Panc1 (cell line): ENCODE measurements around the gene BARX2. TPM values are rescaled to one million over a fixed set of nuclear protein-coding genes. Genes with fewer than 3 reads are reported as not detected.

ENCODE experiments used
- ATAC-seq: fragments of 200-7000 bp; cut with Tn5 transposase; 2 replicates; pipeline ENCODE4 v1.9.1; 2020; ENCODE audit warnings: mild to moderate bottlenecking, moderate library complexity
- BruUV-seq: library from RNA; stranded (reverse); fragments of 400-500 nt; replicated peaks from 2 replicates; lab custom pipeline; 2021; lab: Mats Ljungman, UMichigan
- CTCF ChIA-PET: fragments of 300-600 bp; sonication (Branson Sonifier 250); formaldehyde crosslinking; loops from one replicate; lab custom pipeline; 2022; ENCODE audit warnings: antibody characterized with exemption; lab: Charles Lee
- POLR2A ChIA-PET: fragments of 300-600 bp; sonication (Branson Sonifier 250); formaldehyde crosslinking; loops from one replicate; lab custom pipeline; 2022; ENCODE audit warnings: antibody characterized with exemption; lab: Charles Lee
- DNase-seq: peaks from one replicate; pipeline ENCODE4 v3.0.0-alpha.2; 2010; ENCODE audit warnings: low read depth, low spot score
- H3K27ac ChIP-seq: 2 replicates; pipeline ENCODE4 v1.5.1; 2011; ENCODE audit warnings: mild to moderate bottlenecking, low read length, inconsistent platforms
- H3K27me3 ChIP-seq: fragments of 200-500 bp; sonication (Bioruptor generic); 2 replicates; pipeline ENCODE4 v1.6.0; 2014; ENCODE audit warnings: low read length, inconsistent platforms; ENCODE audit not compliant: control insufficient read depth, insufficient read depth
- H3K36me3 ChIP-seq: fragments of 200-500 bp; sonication (Bioruptor generic); 2 replicates; pipeline ENCODE4 v1.5.1; 2014; ENCODE audit warnings: inconsistent platforms, mild to moderate bottlenecking, low read length, moderate library complexity; ENCODE audit not compliant: control insufficient read depth, insufficient read depth
- H3K4me1 ChIP-seq: 2 replicates; pipeline ENCODE4 v1.5.1; 2011; ENCODE audit warnings: inconsistent platforms, mild to moderate bottlenecking, low read length, moderate library complexity; ENCODE audit not compliant: control insufficient read depth, insufficient read depth
- H3K4me3 ChIP-seq, 2 experiments: 2 replicates each; pipeline ENCODE4 v1.5.1; 2011 to 2012; ENCODE audit warnings: low read depth in 2 of 2, low read length in 2 of 2, mild to moderate bottlenecking in 2 of 2, inconsistent platforms in 1 of 2, moderate library complexity in 1 of 2
- H3K9me3 ChIP-seq: fragments of 200-500 bp; sonication (Bioruptor generic); 2 replicates; pipeline ENCODE4 v1.5.1; 2014; ENCODE audit warnings: low read depth, mild to moderate bottlenecking, inconsistent platforms, low read length, moderate library complexity; ENCODE audit not compliant: control insufficient read depth, insufficient read depth
- POLR2AphosphoS5 ChIP-seq: IDR thresholded peaks from 2 replicates; pipeline ENCODE4 v1.6.1; 2012; ENCODE audit warnings: mild to moderate bottlenecking, low read depth, low read length, moderate library complexity
- SIN3A ChIP-seq: IDR thresholded peaks from 2 replicates; pipeline ENCODE4 v1.6.1; 2012; ENCODE audit warnings: low read depth, mild to moderate bottlenecking, low read length, moderate library complexity, borderline replicate concordance; ENCODE audit not compliant: insufficient read depth
- TCF7L2 ChIP-seq: IDR thresholded peaks from 2 replicates; pipeline ENCODE4 v1.6.1; 2011; ENCODE audit warnings: mild to moderate bottlenecking, low read depth, low read length, inconsistent platforms
- in situ Hi-C: cut with HindIII; loops from 2 replicates; pipeline ENCODE4 v1.10.0; 2016; ENCODE audit warnings: low sequenced_read_pairs, low pct_unique_long_range_greater_than_20kb
- intact Hi-C: fragments of 100-400 bp; cut with micrococcal nuclease; formaldehyde crosslinking; loops from one replicate; pipeline ENCODE4 v1.10.0; 2022; ENCODE audit not compliant: unreplicated experiment
- total RNA-seq: library from RNA; stranded (reverse); gene quantifications from one replicate; pipeline ENCODE4 v1.2.1, GENCODE V29; 2021; ENCODE audit not compliant: unreplicated experiment
- TF ChIP-seq, protein P1 (sequence below): fragments of 450-650 bp; IDR thresholded peaks from 2 replicates; pipeline ENCODE4 v1.5.1; 2017; ENCODE audit warnings: mild to moderate bottlenecking
- TF ChIP-seq, protein P2 (sequence below), 2 experiments: IDR thresholded peaks; 2 replicates each; pipeline ENCODE4 v1.6.1; 2011 to 2012; ENCODE audit warnings: low read depth in 2 of 2, control low read depth in 1 of 2, low read length in 1 of 2, mild to moderate bottlenecking in 1 of 2, moderate library complexity in 1 of 2; ENCODE audit not compliant: insufficient read depth in 1 of 2

BARX2 gene
- total RNA-seq, 1 experiment from 2014 or later: 3.9 TPM

DNA sequence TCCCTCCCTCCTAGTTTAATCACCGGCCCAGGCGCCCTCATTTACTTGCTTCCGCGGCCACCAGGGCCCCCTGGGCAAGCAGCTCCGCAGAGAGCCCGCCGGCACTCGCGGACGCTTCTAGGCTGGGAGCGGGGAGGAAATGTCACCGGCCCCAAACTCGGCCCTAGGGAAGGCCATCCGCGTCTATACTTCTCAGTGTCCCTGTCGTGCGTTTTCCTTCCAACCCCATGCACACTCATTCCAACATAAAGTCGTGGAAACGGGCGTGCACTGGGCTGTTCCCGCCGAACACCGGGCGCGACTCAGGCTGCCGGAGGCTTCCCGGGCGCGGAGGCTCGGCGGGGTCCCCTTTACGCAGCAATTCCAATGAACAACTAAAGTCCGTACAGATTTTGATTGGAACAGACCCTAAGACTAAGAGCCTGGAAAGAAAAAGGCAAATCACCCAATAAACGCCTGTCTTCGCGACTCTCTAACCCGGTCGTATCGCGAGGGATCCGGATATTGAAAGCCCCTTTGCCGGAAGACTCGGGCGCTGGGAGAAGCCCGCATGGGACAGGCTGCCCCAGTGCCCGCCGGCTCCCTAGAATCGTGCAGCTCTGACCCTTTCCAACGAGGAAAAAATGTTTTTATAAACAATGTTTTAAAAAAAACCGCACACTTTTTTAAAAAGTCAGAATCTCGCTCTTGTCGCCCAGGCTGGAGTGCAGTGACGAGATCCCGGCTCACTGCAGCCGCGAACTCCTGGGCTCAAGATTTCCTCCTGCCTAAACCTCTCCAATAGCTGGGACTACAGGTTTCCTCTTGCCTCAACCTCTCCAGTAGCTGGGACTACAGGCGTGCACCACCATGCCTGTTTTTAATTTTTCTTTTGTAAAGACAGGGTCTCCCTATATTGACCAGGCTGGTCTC, 1.3 kb upstream of the BARX2 start:
- H3K4me3 ChIP-seq: peak overlapping the region; percentile 51 to 54
- no peaks in the 10 kb centered on the region for H3K36me3 ChIP-seq
- in situ Hi-C loops (no loop called here), intact Hi-C loops (no loop called here)
- H3K27me3 ChIP-seq: peaks cover 40% of the 10 kb centered on the region
- TF ChIP-seq TCF7L2: 0 out of 2 replicates have a peak, but pooled peaks have one; percentile 32
- TF ChIP-seq, protein P1, sequence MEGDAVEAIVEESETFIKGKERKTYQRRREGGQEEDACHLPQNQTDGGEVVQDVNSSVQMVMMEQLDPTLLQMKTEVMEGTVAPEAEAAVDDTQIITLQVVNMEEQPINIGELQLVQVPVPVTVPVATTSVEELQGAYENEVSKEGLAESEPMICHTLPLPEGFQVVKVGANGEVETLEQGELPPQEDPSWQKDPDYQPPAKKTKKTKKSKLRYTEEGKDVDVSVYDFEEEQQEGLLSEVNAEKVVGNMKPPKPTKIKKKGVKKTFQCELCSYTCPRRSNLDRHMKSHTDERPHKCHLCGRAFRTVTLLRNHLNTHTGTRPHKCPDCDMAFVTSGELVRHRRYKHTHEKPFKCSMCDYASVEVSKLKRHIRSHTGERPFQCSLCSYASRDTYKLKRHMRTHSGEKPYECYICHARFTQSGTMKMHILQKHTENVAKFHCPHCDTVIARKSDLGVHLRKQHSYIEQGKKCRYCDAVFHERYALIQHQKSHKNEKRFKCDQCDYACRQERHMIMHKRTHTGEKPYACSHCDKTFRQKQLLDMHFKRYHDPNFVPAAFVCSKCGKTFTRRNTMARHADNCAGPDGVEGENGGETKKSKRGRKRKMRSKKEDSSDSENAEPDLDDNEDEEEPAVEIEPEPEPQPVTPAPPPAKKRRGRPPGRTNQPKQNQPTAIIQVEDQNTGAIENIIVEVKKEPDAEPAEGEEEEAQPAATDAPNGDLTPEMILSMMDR: no peak
- H3K4me1 ChIP-seq: peaks cover 14% of the 10 kb centered on the region
- DNase-seq: no peak
- no TSS peak for BruUV-seq
- CTCF ChIA-PET: interaction anchor here (0.9 to 3.1 kb wide), 2 partner anchors 49 to 376 kb away, joined by 4 to 11 read pairs; no protein-coding TSS in a partner anchor
- POLR2A ChIA-PET: no interaction called here
- H3K9me3 ChIP-seq: no peaks in the 10 kb centered on the region
- ATAC-seq: peak; percentile 27
- H3K27ac ChIP-seq: peak overlapping the region; percentile 1; the same call in 1 of the 2 replicates

DNA sequence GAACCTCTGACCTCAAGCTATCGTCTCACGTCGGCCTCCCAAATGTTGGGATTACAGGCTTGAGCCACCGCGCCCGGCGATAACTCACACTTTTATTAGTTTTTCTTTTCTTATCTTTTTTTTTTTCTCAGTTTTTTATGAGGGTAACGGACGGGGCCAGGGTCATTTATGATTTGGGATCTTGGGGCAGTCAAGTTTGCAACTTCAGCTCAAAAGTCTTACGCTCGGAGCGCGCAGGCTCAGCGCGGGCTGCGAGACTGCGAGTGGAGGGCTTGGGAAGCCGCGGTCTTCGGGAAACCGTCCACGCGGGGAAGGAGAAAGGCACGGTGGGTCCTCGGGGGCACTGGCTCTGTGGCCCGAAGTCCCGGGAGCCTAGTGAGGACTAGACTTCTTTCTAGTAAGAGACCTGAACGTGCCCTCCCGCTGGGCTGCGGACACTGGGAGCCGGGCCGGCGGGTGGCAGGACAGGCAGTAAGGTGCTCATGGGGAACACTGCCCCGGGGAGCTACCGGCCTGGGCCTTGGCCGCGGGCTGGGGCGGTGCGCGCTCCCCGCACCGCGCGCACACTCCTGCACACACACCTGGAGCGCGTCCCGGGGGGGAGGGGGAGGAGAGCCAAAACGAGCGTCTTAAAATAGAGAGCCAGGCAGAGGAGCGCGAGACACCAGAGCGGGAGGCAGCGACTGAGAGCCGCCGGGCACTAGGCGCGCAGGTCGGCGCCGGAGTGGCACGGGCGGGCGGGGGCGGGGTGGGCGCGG, 476 bp upstream of the BARX2 start:
- CTCF ChIA-PET: interaction anchor here (0.6 to 3.1 kb wide), 10 partner anchors 9 to 487 kb away, joined by 3 to 12 read pairs (median 5); no protein-coding TSS in a partner anchor
- Histone ChIP-seq H3K36me3 (no peaks in the 10 kb centered on the region), H3K27ac (peak overlapping the region; percentile 1; the same call in 1 of the 2 replicates), H3K4me1 (peaks cover 18% of the 10 kb centered on the region), H3K9me3 (no peaks in the 10 kb centered on the region), H3K4me3 (peak overlapping the region; percentile 51 to 54), H3K27me3 (peaks cover 37% of the 10 kb centered on the region)
- BruUV-seq: no TSS peak
- TF ChIP-seq, protein P2, sequence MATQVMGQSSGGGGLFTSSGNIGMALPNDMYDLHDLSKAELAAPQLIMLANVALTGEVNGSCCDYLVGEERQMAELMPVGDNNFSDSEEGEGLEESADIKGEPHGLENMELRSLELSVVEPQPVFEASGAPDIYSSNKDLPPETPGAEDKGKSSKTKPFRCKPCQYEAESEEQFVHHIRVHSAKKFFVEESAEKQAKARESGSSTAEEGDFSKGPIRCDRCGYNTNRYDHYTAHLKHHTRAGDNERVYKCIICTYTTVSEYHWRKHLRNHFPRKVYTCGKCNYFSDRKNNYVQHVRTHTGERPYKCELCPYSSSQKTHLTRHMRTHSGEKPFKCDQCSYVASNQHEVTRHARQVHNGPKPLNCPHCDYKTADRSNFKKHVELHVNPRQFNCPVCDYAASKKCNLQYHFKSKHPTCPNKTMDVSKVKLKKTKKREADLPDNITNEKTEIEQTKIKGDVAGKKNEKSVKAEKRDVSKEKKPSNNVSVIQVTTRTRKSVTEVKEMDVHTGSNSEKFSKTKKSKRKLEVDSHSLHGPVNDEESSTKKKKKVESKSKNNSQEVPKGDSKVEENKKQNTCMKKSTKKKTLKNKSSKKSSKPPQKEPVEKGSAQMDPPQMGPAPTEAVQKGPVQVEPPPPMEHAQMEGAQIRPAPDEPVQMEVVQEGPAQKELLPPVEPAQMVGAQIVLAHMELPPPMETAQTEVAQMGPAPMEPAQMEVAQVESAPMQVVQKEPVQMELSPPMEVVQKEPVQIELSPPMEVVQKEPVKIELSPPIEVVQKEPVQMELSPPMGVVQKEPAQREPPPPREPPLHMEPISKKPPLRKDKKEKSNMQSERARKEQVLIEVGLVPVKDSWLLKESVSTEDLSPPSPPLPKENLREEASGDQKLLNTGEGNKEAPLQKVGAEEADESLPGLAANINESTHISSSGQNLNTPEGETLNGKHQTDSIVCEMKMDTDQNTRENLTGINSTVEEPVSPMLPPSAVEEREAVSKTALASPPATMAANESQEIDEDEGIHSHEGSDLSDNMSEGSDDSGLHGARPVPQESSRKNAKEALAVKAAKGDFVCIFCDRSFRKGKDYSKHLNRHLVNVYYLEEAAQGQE (IDR thresholded peaks at IDR 0.05; ENCODE audit: insufficient read depth in 1 of 2, low read depth in 2 of 2, low read length in 1 of 2): no peak
- TF ChIP-seq POLR2AphosphoS5 (no peak), TCF7L2 (no peak), SIN3A (no peak)
- TF ChIP-seq, protein P1: no peak
- in situ Hi-C loops (no loop called here), intact Hi-C loops (loop anchor here (5.0 kb wide), 1 partner anchor 322 kb away; no protein-coding TSS in a partner anchor)
- DNase-seq (no peak), ATAC-seq (peak; percentile 78)
- POLR2A ChIA-PET: interaction anchor here (0.6 kb wide), 1 partner anchor 268 kb away, joined by 4 read pairs; no protein-coding TSS in a partner anchor
